ENCODE data around the gene CIB4. TPM values are rescaled to one million over a fixed set of nuclear protein-coding genes. Genes with fewer than 3 reads are reported as not detected.

CIB4 gene
- total RNA-seq, 1 donor from 2014 or later: not detected

DNA sequence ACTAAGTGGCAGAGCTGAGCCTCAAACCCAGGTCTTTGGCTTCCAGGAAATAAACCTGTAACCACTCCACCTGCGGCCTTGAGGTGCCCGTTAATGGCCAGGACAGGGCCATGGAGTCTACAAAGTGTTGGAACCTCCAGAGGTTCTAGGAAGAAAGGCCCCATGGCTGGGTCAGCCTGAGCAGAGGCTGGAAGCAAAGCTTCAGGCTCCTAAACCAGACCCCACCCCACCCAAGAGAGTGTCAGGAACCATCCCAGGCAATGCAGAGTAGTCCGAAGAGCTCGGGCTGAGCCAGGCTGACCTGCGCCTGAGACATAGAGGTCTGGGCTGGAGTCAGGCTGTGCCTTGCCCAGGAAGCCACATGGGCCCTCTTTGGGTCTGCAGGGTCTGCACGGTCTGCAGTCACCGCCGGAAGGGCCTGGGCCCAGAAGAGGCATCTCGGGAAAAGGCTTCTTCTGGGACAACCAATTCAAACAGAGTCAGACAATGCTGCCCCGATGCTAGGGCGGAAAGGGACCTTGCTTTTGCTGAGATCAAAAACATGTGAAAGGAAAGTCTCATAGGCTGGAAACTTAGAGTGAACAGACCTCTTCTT is 6.4 kb downstream of the CIB4 start:
- DNase-seq (ENCODE audit: low read depth): no peak
- TF ChIP-seq, protein P1, sequence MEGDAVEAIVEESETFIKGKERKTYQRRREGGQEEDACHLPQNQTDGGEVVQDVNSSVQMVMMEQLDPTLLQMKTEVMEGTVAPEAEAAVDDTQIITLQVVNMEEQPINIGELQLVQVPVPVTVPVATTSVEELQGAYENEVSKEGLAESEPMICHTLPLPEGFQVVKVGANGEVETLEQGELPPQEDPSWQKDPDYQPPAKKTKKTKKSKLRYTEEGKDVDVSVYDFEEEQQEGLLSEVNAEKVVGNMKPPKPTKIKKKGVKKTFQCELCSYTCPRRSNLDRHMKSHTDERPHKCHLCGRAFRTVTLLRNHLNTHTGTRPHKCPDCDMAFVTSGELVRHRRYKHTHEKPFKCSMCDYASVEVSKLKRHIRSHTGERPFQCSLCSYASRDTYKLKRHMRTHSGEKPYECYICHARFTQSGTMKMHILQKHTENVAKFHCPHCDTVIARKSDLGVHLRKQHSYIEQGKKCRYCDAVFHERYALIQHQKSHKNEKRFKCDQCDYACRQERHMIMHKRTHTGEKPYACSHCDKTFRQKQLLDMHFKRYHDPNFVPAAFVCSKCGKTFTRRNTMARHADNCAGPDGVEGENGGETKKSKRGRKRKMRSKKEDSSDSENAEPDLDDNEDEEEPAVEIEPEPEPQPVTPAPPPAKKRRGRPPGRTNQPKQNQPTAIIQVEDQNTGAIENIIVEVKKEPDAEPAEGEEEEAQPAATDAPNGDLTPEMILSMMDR (conservative IDR thresholded peaks at IDR 0.05; ENCODE audit: low read depth, low read length): no peak
- H3K4me3 ChIP-seq (ENCODE audit: low read depth, low read length): no peak overlapping the region

DNA sequence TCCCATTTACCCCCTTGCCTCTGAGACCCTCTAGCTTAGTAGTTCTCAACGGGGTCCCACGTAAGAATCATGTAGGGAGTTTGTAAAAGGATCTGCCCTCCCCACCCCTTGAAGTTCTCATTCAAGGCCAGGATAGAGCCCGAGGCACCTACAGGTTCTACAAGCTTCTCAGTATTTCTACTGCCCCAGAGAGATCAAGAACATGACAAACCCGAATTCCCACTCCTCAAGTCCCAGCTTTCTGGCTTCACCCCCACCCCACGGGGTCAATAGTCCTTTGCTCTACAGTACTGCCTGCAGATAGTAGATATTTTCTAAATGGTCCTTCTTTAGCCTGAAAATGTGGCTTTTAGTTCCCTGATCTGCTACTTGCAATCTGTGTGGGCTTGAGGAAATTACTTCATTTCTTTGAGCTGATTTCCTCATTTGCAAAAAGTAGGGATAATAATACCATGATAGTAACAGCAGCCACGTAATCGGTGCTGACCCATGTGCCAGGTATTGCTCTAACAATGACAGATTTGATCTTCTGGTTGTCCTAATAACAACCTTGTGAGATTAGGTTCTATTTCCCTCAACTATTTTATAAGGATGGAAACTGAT is 7.1 kb downstream of the CIB4 start:
- TF ChIP-seq, protein P1 (conservative IDR thresholded peaks at IDR 0.05; ENCODE audit: low read depth, low read length): no peak
- DNase-seq (ENCODE audit: low read depth): no peak
- H3K4me3 ChIP-seq (ENCODE audit: low read depth, low read length): no peak overlapping the region

- DNase-seq (ENCODE audit: low read depth): no peak
- TF ChIP-seq, protein P1 (conservative IDR thresholded peaks at IDR 0.05; ENCODE audit: low read depth, low read length): no peak
- H3K4me3 ChIP-seq (ENCODE audit: low read depth, low read length): no peak overlapping the region
These were observed 7.7 kb downstream of the CIB4 start for GRCh38 chr2:26633351-26633945.

- H3K4me3 ChIP-seq (ENCODE audit: low read depth, low read length): no peak overlapping the region
- TF ChIP-seq, protein P1 (conservative IDR thresholded peaks at IDR 0.05; ENCODE audit: low read depth, low read length): no peak
- DNase-seq (ENCODE audit: low read depth): no peak
These were observed 8.5 kb downstream of the CIB4 start for GRCh38 chr2:26632624-26633185.

DNA sequence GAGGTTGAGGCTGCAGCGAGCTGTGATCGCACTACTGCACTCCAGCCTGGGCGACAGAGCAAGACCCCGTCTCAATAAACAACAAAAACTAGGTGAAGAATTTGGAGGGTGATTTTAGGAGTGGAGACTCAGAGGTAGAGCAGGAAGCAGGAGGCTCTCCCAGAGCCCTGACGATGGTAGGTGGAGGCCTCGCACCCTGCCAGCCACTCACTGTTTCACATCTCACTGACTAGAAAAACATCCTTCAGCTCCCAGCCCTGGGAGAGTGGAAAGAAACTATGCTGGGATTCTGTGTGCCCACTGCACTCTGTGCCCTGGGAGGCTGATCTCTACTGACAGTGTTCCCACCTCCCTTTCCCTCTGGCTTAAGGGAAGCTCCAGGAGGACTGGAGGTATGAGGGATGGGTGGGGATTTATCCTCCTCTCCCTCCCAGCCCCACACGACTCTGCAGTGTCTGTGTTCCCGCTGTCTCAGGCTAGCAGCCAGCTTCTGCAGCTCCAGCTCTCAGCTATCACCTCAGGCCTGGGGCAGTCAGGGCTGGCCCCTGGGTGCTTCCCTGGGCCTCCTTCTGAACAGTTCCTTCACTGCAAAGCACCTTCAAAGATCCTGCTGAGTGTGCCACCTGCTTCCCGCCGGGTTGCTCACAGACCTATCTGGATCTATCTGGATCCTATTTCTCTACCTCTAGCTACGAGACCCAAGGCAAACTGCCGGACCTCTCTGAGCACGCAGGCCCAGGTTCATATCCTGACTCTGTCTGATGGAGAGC is 9.6 kb downstream of the CIB4 start:
- no peak for DNase-seq (ENCODE audit: low read depth)
- TF ChIP-seq, protein P1 (conservative IDR thresholded peaks at IDR 0.05; ENCODE audit: low read depth, low read length): no peak
- H3K4me3 ChIP-seq (ENCODE audit: low read depth, low read length): no peak overlapping the region

DNA sequence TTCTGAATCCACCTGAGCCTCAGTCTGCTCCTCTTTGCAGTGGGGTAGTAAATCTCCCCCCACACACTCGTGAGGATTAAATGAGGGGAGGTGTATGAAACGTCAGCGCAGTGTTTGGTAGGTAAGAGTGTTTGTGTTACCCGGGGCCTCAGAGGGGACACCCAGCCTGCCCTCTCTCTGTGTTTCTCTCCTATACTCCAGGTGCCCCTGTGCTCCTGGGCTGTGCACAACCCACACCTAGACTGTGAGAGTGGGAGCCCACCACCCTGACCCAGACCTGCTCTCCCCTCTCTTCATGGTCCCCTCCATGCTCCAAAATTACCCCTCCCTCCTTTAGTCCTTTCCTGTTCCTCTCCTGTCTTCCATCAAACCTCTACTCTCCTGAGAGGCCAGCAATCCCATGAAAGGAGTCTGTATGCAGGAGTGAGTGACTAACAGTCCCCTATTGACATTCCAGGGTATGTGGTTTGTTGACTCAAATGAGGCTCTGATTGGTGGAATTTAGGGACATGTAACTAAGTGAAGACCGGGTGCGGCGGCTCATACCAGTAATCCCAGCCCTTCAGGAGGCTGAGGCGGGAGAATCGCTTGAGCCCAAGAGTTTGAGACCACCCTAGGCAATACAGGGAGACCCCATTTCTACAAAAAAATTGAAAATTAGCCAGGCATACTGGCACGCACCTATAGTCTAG is 10.4 kb downstream of the CIB4 start:
- DNase-seq (ENCODE audit: low read depth): no peak

More for the DNA sequence above, 10.4 kb downstream of the CIB4 start:
- H3K4me3 ChIP-seq (ENCODE audit: low read depth, low read length): no peak overlapping the region
- TF ChIP-seq, protein P1 (conservative IDR thresholded peaks at IDR 0.05; ENCODE audit: low read depth, low read length): no peak
